Superior temporal gyrus (tissue), 1 donor: ENCODE results near the gene ATP6V0C.
"Not testable (repeated sequence)": the region's sequence is repeated elsewhere in the genome, so short reads cannot be mapped to it uniquely, and the experiment has no call there.

Source experiments
- DNase-seq: peaks from one replicate; pipeline ENCODE4 v3.0.0-alpha.2; 2016; ENCODE audit errors: extremely low spot score

Gene ATP6V0C

DNA sequence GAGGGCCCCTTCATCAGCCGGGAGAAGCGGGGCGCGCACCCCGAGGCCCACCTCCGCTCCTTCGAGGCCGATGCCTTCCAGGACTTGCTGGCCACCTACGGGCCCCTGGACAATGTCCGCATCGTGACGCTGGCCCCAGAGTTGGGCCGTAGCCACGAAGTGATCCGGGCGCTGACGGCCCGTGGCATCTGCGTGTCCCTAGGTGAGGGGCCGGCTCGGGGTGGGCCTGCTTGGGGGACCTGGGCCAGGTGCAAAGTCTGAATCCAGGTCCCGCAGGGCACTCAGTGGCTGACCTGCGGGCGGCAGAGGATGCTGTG, 14.0 kb downstream of the ATP6V0C start:
- DNase-seq: no peak

GRCh38 chr16:2528161-2529060, 14.7 kb downstream of the ATP6V0C start:
- no peak for DNase-seq

- no peak for DNase-seq
Observed at GRCh38 chr16:2529061-2529931, 15.5 kb downstream of the ATP6V0C start.

DNA sequence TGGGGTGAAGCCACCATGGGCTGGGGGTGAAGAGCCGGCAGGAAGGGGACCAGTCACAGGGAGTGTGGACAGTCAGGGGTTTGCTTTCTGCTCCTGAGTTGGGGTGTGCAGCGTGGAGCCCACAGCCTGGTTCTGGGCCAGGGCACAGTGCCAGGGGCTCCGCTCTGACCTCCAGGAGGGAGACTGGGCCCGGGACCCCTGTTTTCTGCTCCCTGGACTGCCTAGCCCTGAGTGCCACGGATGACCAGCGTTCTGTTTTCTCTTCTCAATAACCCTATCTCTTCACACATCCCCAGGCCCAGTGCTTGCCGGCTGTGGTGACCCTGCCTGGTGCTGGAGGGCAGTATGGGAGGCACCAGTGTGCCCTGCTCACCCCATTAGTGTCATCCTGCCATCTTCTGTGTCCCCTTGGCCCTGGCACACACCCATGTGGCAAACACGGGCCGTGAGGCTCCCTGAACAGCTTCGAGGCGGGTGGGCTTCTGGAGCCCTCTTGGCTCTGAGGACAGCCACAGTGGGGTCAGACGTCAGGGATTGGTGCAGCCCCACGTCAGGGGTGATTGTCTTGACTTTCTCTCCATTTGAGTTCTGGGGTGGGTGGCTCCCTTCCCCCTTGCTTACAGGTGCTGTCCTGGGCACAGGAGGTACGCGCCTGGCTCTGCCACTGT, 16.3 kb downstream of the ATP6V0C start:
- no peak for DNase-seq

GRCh38 chr16:2530629-2531318, 17.0 kb downstream of the ATP6V0C start:
- DNase-seq: no peak

GRCh38 chr16:2531371-2531695, 17.6 kb downstream of the ATP6V0C start, which contains the start of gene CEMP1:
CEMP1 (minus strand) TSS chr16:2531408; CDS start chr16:2531073, 335 bp downstream.
- DNase-seq: no peak

- DNase-seq: peak; percentile 97
Observed at GRCh38 chr16:2531696-2532493, 18.1 kb downstream of the ATP6V0C start.

- peak; percentile 51 for DNase-seq
Observed at GRCh38 chr16:2532494-2533141, 18.9 kb downstream of the ATP6V0C start.

GRCh38 chr16:2533142-2533755, 19.5 kb downstream of the ATP6V0C start:
- not testable (repeated sequence) for DNase-seq

DNA sequence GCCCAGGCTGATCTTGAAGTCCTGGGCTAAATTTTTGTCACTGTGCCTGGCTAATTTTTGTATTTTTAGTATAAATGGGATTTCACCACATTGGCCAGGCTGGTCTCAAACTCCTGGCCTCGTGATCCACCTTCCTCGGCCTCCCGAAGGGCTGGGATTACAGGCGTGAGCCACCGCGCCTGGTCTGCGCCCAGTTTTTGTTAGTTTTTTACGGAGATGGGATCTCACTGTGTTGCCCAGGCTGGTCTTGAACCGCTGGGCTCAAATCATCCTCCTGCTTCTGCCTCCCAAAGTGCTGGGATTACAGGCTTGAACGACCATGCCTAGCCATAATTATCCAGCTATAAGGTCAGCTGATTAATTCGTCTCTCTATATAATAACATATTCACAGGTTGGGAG, 20.2 kb downstream of the ATP6V0C start:
- no peak for DNase-seq

- DNase-seq: not testable (repeated sequence)
Observed at GRCh38 chr16:2534335-2534734, 20.6 kb downstream of the ATP6V0C start.

DNA sequence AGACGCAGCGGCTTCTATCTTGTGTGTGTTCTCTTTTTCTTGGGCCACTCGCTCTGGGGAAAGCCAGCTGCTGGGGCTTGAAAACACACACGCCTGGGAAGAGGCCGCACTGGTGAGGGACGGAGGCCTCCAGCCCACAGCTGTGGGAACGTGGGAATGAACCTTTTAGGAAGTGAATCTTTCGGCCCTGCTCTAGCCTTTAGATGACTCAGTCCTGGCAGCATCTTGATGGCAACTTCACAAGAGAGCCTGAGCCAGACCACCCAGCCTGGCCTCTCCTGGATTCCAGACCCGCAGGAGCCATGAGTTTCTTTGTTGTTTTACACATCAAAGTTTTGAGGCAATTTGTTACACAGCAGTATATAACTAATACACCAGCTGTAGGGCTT, 21.9 kb downstream of the ATP6V0C start:
- no peak for DNase-seq

DNA sequence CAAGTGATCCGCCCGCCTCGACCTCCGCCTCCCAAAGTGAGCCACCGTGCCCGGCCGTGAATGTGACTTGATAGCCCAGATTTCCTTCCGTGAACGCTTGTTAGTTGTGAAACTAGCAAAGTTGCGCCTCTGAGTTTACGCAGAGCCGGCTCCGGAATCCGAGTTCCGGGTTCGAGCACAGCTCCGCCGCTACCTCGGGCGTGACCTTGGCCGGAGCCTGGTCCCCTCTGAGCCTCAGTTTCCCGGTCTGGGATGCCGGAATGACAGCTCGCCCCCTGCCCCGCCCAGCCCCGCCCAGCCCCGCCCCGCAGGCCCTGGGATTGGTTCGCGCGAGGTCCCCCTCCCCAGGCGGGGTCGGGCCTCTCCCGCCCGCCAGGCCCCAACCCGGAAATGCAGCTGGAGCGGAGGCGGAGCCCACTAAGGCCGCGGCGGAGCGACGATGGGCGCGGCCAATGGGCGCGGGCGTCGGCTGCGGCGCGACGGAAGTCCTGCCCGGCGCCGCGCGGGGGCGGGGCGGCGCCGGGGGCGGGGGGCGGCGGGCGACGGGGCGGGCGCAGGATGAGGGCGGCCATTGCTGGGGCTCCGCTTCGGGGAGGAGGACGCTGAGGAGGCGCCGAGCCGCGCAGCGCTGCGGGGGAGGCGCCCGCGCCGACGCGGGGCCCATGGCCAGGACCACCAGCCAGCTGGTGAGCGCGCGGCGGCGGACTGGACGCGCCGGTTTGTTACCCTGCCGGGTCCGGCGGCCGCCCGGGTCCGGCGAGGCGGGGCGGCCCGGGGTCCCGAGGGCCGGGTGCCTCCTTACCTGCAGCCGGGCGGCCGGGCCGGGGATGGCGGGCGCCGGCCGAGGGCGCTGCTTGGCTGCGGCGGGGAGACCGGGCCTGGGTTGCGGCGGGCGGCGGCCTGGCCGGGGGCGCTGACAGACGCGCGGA, 24.0 kb downstream of the ATP6V0C start, which contains the start of gene PDPK1:
PDPK1 (plus strand) TSS at position 571 of the 929 bp plus-strand sequence; CDS start at position 663, 92 bp downstream.
- DNase-seq: peak; percentile 94

GRCh38 chr16:2539192-2539844, 25.6 kb downstream of the ATP6V0C start:
- not testable (repeated sequence) for DNase-seq

GRCh38 chr16:2539845-2540458, 26.2 kb downstream of the ATP6V0C start:
- DNase-seq: not testable (repeated sequence)

GRCh38 chr16:2540912-2541311, 27.2 kb downstream of the ATP6V0C start:
- DNase-seq: not testable (repeated sequence)

DNA sequence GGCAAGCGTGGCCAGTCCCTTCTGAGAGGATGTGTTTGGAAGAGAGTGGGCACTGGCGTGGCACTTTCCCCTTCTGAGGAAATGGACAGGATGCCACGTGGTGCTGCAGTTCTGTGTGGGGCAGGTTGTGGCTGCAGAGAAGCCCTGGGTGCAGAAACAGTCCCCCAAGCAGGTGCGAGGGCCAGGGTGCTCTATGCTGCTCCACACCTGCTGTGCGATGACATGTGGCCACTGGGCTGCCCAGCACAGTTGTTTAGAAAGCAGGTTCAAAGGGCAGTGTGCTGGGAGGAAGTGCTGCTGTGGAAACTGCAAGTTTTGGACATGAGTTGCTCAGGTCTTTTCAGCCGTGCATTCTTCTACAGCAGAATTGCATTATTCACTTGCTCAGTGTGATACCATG, 27.7 kb downstream of the ATP6V0C start:
- not testable (repeated sequence) for DNase-seq

DNA sequence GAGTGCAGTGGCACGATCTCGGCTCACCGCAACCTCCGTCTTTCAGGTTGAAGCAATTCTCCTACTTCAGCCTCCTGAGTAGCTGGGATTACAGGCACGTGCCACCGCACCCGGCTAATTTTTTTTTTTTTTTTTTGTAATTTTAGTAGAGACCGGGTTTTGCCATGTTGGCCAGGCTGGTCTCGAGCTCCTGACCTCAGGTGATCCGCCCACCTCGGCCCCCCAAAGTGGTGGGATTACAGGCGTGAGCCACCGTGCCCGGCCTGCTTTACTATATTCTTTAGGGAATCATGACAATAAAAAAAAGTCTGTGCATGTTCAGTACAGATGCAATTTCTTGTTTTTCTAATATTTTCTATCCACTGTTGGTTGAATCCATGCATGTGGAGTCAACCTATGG, 30.0 kb downstream of the ATP6V0C start:
- DNase-seq: not testable (repeated sequence)
